Measurements from ENCODE around the gene CNTNAP2. TPM values are rescaled to one million over a fixed set of nuclear protein-coding genes. Genes with fewer than 3 reads are reported as not detected.

Gene CNTNAP2
- total RNA-seq, 2 experiments from 2014 or later, result 0.28 TPM; not detected in 1

DNA sequence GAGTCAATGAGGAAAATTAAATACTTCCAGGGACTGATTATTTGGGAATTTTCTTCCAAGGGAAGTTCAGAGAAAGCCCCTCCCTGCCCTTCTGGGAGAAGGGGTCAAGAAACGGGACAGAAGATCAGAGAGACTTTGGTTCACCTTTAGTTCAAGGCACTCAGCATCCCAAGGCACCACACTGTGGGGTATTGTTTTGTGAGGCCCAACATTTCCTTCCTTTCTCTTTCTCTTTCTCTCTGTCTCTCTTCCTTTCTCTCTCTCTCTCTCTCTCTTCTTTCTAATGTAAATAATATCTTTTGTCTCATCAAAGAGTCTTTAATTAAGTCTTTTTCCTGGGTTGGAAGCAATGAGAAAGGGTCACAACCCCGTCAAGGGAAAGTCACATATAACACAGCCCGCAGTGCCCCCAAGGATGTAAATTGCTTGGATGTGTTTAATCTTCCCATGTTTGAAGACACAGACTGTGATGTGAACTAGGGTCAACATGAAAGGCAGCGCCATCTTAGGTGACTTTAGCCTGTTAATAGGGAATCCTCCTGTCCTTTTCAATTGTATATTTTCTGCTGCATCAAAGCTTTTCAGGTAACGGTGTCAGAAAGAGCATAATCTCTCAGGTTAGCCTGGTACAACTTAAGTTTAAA lies 1490.7 kb downstream of the CNTNAP2 start:
- no peak overlapping the region for H3K27ac ChIP-seq (ENCODE audit: low read depth, low read length, poor library complexity, severe bottlenecking)
- no peaks in the 10 kb centered on the region for H3K9me3 ChIP-seq (ENCODE audit: low read length)
- H3K9me2 ChIP-seq (ENCODE audit: insufficient read depth, low read length), result no peaks in the 10 kb centered on the region
- H3K4me1 ChIP-seq (ENCODE audit: insufficient read depth, low read length, poor library complexity, severe bottlenecking), result no peaks in the 10 kb centered on the region
- H3K79me2 ChIP-seq (ENCODE audit: insufficient read depth, low read depth, low read length), result no peaks in the 10 kb centered on the region
- ChIA-PET POLR2A (no interaction called here), CTCF (ENCODE audit: unreplicated experiment) (no interaction called here)
- no TSS peak for BruUV-seq (replicated peaks)
- no peaks in the 10 kb centered on the region for H4K20me1 ChIP-seq (ENCODE audit: insufficient read depth, low read length)
- no peaks in the 10 kb centered on the region for H3K36me3 ChIP-seq (ENCODE audit: insufficient read depth, low read length)
- H2AFZ ChIP-seq (ENCODE audit: low read length), result no peak overlapping the region
- DNase-seq (ENCODE audit: low spot score), result no peak
- intact Hi-C loops (cut with micrococcal nuclease; ENCODE audit: unreplicated experiment), result no loop called here
- TF ChIP-seq EZH2phosphoT487 (IDR thresholded peaks at IDR 0.05; ENCODE audit: borderline replicate concordance, low read depth, low read length), result no peak
- TF ChIP-seq, protein P1, sequence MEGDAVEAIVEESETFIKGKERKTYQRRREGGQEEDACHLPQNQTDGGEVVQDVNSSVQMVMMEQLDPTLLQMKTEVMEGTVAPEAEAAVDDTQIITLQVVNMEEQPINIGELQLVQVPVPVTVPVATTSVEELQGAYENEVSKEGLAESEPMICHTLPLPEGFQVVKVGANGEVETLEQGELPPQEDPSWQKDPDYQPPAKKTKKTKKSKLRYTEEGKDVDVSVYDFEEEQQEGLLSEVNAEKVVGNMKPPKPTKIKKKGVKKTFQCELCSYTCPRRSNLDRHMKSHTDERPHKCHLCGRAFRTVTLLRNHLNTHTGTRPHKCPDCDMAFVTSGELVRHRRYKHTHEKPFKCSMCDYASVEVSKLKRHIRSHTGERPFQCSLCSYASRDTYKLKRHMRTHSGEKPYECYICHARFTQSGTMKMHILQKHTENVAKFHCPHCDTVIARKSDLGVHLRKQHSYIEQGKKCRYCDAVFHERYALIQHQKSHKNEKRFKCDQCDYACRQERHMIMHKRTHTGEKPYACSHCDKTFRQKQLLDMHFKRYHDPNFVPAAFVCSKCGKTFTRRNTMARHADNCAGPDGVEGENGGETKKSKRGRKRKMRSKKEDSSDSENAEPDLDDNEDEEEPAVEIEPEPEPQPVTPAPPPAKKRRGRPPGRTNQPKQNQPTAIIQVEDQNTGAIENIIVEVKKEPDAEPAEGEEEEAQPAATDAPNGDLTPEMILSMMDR (conservative IDR thresholded peaks at IDR 0.05; ENCODE audit: low read length), result no peak
- H3K4me3 ChIP-seq (ENCODE audit: low read depth, low read length, poor library complexity, severe bottlenecking), result no peak overlapping the region
- H3K4me2 ChIP-seq (ENCODE audit: low read length), result no peak overlapping the region

DNA sequence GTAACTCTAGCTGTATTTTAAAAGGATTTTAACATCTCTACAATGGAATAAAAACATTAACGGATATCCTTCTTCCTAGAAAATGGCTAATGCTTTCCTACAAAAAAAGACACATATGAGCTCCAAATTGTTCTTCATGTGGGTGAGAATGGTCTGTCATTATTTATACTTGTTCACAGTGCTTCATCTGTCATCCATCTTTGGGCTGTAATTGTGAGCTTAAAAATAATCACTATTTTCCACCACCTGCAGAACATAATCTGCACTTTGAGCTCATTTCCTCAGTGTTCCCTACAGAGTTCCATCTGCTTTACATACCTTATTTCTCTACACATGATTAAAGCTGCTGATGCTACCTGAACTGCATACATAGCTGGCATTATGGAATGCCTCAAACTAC lies 1494.8 kb downstream of the CNTNAP2 start:
- POLR2A ChIA-PET, result interaction anchor here (0.5 to 1.4 kb wide), 4 partner anchors 10 to 213 kb away, joined by 3 to 4 read pairs (median 3); no protein-coding TSS in a partner anchor
- CTCF ChIA-PET (ENCODE audit: unreplicated experiment), result no interaction called here
- intact Hi-C loops (cut with micrococcal nuclease; ENCODE audit: unreplicated experiment), result no loop called here
- Histone ChIP-seq H3K79me2 (ENCODE audit: insufficient read depth, low read depth, low read length) (no peaks in the 10 kb centered on the region), H3K36me3 (ENCODE audit: insufficient read depth, low read length) (no peaks in the 10 kb centered on the region), H3K4me1 (ENCODE audit: insufficient read depth, low read length, poor library complexity, severe bottlenecking) (no peaks in the 10 kb centered on the region), H2AFZ (ENCODE audit: low read length) (no peak overlapping the region), H4K20me1 (ENCODE audit: insufficient read depth, low read length) (no peaks in the 10 kb centered on the region), H3K4me2 (ENCODE audit: low read length) (no peak overlapping the region), H3K9me2 (ENCODE audit: insufficient read depth, low read length) (no peaks in the 10 kb centered on the region), H3K4me3 (ENCODE audit: low read depth, low read length, poor library complexity, severe bottlenecking) (no peak overlapping the region), H3K27ac (ENCODE audit: low read depth, low read length, poor library complexity, severe bottlenecking) (no peak overlapping the region), H3K9me3 (ENCODE audit: low read length) (no peaks in the 10 kb centered on the region)
- TF ChIP-seq EZH2phosphoT487 (IDR thresholded peaks at IDR 0.05; ENCODE audit: borderline replicate concordance, low read depth, low read length), result no peak
- TF ChIP-seq, protein P1 (conservative IDR thresholded peaks at IDR 0.05; ENCODE audit: low read length), result no peak
- no TSS peak for BruUV-seq (replicated peaks)
- DNase-seq (ENCODE audit: low spot score), result no peak

DNA sequence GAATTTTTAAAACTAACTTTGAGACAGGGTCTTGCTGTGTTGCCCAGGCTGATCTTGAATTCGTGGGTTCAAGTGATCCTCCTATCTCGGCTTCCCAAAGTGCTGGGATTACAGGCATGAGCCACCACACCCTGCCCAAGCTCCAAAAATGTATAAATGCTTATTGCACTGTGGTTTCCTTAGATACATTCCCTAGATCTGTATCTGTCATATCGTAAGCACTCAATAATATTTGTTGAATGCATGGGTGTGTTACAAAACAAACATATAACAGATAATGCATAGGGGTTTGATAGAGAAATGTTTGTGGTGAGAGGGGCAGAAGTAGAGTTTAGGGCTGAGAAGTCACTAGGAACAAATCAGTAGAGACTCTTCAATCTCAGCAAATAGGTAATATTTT lies 1518.7 kb downstream of the CNTNAP2 start:
- Histone ChIP-seq H3K9me3 (ENCODE audit: low read length) (no peaks in the 10 kb centered on the region), H3K4me2 (ENCODE audit: low read length) (no peak overlapping the region), H3K27ac (ENCODE audit: low read depth, low read length, poor library complexity, severe bottlenecking) (no peak overlapping the region), H3K4me3 (ENCODE audit: low read depth, low read length, poor library complexity, severe bottlenecking) (no peak overlapping the region), H2AFZ (ENCODE audit: low read length) (no peak overlapping the region), H3K79me2 (ENCODE audit: insufficient read depth, low read depth, low read length) (no peaks in the 10 kb centered on the region), H4K20me1 (ENCODE audit: insufficient read depth, low read length) (no peaks in the 10 kb centered on the region), H3K36me3 (ENCODE audit: insufficient read depth, low read length) (no peaks in the 10 kb centered on the region), H3K9me2 (ENCODE audit: insufficient read depth, low read length) (no peaks in the 10 kb centered on the region), H3K4me1 (ENCODE audit: insufficient read depth, low read length, poor library complexity, severe bottlenecking) (no peaks in the 10 kb centered on the region)
- ChIA-PET POLR2A (interaction anchor here (0.6 kb wide), 2 partner anchors 17 to 84 kb away, joined by 3 read pairs; no protein-coding TSS in a partner anchor), CTCF (ENCODE audit: unreplicated experiment) (no interaction called here)
- no TSS peak for BruUV-seq (replicated peaks)
- TF ChIP-seq, protein P1 (conservative IDR thresholded peaks at IDR 0.05; ENCODE audit: low read length), result no peak
- no peak for TF ChIP-seq EZH2phosphoT487 (IDR thresholded peaks at IDR 0.05; ENCODE audit: borderline replicate concordance, low read depth, low read length)
- intact Hi-C loops (cut with micrococcal nuclease; ENCODE audit: unreplicated experiment), result no loop called here
- DNase-seq (ENCODE audit: low spot score), result no peak
